CD4-positive, alpha-beta T cell treated with Interleukin-4 for 1 hour (primary cell): Measurements from ENCODE around the gene REST.

Source experiments
- DNase-seq, 2 donors: peaks; one replicate each; pipeline ENCODE4 v3.0.0-alpha.2; 2020 to 2022

Gene REST

GRCh38 chr4:56977321-56978012 is 69.8 kb downstream of the REST start, which contains the start of gene NOA1:
TSS of gene NOA1 (minus strand) at chr4:56977606. CDS start at chr4:56977585, 21 bp downstream.
- peak; percentile 98 to 99 for DNase-seq

- peak; percentile 91 to 92 for DNase-seq
Measured at GRCh38 chr4:56978750-56979303, 71.1 kb downstream of the REST start, which contains the start of gene POLR2B. TSS of gene POLR2B (plus strand) at chr4:56978896. CDS start at chr4:56978986, 90 bp downstream.

DNA sequence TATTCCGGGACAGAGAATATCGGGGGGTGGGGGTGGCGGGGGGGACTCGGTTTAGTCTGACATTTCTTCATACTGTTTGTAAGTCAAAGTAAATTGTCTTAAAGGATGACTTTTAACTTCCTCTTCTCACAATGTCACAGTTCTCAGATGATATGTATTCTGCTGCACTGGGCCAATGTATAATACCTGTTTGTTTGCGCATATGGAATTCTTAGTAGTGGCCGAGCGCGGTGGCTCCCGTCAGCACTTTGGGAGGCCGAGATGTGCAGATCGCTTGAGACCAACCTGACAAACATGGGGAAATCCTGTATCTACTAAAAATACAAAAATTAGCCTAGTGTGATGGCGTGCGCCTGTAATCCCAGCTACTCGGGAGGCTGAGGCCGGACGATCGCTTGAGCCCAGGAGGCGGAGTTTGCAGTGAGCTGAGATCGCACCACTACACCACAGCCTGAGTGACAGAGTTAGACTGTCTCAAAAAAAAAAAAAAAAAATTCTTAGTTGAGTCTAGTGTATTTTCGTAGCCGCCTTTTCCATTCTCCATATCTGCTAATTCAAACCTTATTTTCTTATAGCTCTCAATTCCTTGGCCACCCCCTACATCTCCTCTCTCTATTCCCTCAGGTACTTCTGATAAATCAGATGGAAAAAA is 71.8 kb downstream of the REST start:
- peak; percentile 29 to 50 for DNase-seq

GRCh38 chr4:56981795-56982201 is 74.1 kb downstream of the REST start:
- DNase-seq: peak in 1 of 2 donors; percentile 15

DNA sequence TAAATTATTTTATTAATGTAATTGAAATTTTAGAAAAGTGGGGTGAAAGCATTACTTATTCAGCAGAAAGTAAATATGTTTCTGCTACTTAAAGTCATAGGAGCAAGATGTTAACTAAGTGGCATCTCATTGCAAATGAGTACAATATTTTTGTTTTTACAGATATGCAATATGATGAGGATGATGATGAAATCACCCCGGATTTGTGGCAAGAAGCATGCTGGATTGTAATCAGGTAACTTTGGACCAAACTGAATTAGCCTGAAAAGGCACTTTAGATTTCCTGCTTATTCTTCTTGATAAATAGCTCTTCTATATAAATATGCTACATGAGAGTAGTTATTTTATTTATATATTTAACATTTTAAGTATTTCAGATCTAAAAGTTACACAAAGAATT is 78.5 kb downstream of the REST start:
- no peak for DNase-seq

- DNase-seq: no peak
Measured at GRCh38 chr4:56986952-56987351, 79.3 kb downstream of the REST start.

DNA sequence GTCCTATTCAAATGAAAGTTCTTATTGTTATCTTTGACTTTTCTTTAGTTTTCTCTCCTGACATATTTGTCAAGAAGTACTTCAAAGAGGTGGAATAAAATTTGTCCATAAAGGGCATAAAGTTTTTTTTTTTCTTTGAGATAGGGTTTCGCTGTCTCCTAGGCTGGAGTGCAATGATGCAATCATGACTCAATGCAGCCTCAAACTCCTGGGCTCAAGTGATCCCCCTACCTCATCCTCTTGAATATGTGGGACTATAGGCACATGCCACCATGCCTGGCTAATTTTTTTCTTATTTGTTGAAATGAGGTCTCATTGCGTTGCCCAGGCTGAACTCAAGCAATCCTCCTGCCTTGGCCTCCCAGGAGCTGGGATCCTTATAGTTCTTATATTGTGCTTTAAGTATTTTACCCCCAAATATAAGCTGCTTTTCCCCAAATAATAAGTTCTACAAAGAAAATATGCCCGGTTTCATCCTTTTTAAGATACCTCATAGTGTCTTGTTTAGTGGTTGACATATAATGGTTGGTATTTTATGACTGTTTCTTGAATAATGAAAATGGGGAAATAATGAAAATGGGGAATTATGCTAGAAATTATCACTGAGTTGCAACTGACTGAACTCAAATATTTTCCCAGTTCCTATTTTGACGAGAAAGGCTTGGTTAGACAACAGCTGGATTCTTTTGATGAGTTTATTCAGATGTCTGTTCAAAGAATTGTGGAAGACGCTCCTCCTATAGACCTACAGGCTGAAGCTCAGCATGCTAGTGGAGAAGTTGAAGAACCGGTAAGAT is 82.6 kb downstream of the REST start:
- DNase-seq: no peak

- DNase-seq: no peak
Measured at GRCh38 chr4:56995525-56995924, 87.8 kb downstream of the REST start.

DNA sequence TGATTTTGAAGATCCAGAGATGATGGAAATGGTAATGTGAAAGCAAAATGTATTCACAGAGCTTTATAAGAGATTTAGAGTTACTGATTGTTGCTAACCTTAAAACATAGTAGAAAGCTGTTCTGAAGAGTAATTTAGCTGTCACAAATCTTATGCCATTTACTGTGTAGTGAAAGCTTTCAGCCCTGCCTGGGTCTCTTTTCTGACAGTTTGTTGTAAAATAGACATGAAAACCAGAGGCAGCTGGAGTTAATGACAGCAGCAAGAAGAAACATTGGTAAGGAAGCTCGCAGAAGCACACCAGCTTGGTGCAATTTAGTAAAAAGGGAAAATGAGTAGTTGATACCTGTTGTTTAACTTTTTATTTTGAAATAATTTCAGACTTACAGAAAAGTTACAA is 92.1 kb downstream of the REST start:
- no peak for DNase-seq

DNA sequence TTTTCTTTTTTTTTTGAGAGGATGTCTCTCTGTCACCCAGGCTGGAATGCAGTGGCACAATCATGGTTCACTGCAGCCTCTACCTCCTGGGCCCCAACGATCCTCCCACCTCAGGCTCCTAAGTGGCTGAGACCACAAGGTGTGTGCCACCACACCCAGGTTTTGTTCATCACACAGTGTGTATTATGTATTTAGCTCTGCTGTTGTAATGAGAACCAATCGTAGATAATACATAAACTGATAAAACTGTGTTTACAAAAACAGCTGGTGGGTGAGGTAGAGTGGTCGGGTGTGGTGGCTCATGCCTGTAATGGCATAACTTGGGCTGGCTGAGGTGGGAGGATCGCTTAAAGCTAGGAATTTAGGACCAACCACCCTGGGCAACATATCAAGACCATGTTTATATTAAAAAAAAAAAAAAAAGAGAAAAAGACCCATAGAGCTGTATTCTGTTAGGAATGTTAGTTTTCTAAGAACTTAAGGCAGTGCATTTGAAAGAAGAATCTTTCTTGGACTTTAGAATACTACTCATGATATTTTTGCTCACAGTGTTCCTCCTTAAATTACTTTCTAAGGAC is 105.9 kb downstream of the REST start:
- DNase-seq: no peak
